Measurements from ENCODE around the gene GTPBP2.
"Not testable (repeated sequence)": the region's sequence is repeated elsewhere in the genome, so short reads cannot be mapped to it uniquely, and the experiment has no call there.

The GTPBP2 gene

GRCh38 chr6:43593938-43594337, 35.1 kb downstream of the GTPBP2 start:
- Histone ChIP-seq H3K36me3 (ENCODE audit: insufficient read depth) (peaks cover 6% of the 10 kb centered on the region; the same call in 1 of the 2 replicates), H3K27me3 (ENCODE audit: insufficient read depth, low read depth) (no peaks in the 10 kb centered on the region), H4K20me1 (ENCODE audit: insufficient read depth) (no peaks in the 10 kb centered on the region), H3K79me2 (ENCODE audit: insufficient read depth, low read depth) (no peaks in the 10 kb centered on the region), H3K9ac (no peak overlapping the region), H3K27ac (no peak overlapping the region), H3K4me3 (IDR thresholded peaks at IDR 0.05; ENCODE audit: insufficient read depth, low read depth, low read length) (no peak overlapping the region), H3K4me2 (no peak overlapping the region), H2AFZ (ENCODE audit: low read depth) (no peak overlapping the region), H3K4me1 (ENCODE audit: low read depth, poor library complexity, severe bottlenecking) (no peaks in the 10 kb centered on the region)
- TF ChIP-seq, protein P1, sequence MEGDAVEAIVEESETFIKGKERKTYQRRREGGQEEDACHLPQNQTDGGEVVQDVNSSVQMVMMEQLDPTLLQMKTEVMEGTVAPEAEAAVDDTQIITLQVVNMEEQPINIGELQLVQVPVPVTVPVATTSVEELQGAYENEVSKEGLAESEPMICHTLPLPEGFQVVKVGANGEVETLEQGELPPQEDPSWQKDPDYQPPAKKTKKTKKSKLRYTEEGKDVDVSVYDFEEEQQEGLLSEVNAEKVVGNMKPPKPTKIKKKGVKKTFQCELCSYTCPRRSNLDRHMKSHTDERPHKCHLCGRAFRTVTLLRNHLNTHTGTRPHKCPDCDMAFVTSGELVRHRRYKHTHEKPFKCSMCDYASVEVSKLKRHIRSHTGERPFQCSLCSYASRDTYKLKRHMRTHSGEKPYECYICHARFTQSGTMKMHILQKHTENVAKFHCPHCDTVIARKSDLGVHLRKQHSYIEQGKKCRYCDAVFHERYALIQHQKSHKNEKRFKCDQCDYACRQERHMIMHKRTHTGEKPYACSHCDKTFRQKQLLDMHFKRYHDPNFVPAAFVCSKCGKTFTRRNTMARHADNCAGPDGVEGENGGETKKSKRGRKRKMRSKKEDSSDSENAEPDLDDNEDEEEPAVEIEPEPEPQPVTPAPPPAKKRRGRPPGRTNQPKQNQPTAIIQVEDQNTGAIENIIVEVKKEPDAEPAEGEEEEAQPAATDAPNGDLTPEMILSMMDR (conservative IDR thresholded peaks at IDR 0.05; ENCODE audit: low read depth, low read length): no peak

DNA sequence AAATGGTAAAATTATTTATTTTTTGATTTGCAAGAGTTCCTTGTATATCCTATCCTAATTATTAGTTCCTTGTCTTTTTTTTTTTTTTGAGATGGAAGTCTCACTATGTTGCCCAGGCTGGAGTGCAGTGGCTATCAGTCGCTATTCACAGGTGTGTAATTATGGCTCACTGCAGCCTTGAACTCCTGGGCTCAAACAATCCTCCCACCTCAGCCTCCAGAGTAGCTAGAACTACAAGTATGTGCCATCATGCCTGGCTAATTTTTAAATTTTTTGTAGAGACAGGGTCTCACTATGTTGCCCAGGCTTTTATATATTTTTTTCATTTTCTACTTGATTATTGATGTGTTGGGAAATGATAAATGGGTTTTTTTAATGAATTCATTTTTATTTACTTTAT, 39.5 kb downstream of the GTPBP2 start:
- H3K79me2 ChIP-seq (ENCODE audit: insufficient read depth, low read depth); H3K4me3 ChIP-seq (IDR thresholded peaks at IDR 0.05; ENCODE audit: insufficient read depth, low read depth, low read length); H3K9ac ChIP-seq; H3K4me1 ChIP-seq (ENCODE audit: low read depth, poor library complexity, severe bottlenecking); H3K27ac ChIP-seq; H3K36me3 ChIP-seq (ENCODE audit: insufficient read depth); H4K20me1 ChIP-seq (ENCODE audit: insufficient read depth); H3K27me3 ChIP-seq (ENCODE audit: insufficient read depth, low read depth); H3K4me2 ChIP-seq; H2AFZ ChIP-seq (ENCODE audit: low read depth): not testable (repeated sequence)

DNA sequence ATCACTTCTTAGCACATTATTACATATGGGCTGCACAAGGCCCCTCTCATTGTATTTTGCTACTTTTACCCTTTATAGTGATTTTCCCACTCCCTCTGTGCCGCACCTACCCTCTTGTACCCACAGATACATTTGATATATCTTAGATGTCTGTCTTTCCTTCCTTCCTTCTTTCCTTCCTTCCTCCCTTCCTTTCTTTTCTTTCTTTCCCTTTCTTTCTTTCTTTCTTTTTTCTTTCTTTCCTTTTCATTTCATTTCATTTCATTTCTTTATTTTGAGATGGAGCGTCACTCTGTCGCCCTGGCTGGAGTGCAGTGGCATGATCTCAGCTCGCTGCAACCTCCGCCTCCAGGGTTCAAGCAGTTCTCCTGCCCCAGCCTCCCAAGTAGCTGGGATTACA, 40.9 kb downstream of the GTPBP2 start:
- Histone ChIP-seq H3K9ac (no peak overlapping the region), H3K36me3 (ENCODE audit: insufficient read depth) (0 out of 2 replicates have a peak, but pooled peaks cover 3% of the 10 kb centered on the region), H3K27ac (no peak overlapping the region), H2AFZ (ENCODE audit: low read depth) (no peak overlapping the region), H4K20me1 (ENCODE audit: insufficient read depth) (no peaks in the 10 kb centered on the region), H3K4me1 (ENCODE audit: low read depth, poor library complexity, severe bottlenecking) (no peaks in the 10 kb centered on the region), H3K4me2 (no peak overlapping the region), H3K79me2 (ENCODE audit: insufficient read depth, low read depth) (no peaks in the 10 kb centered on the region), H3K27me3 (ENCODE audit: insufficient read depth, low read depth) (no peaks in the 10 kb centered on the region), H3K4me3 (IDR thresholded peaks at IDR 0.05; ENCODE audit: insufficient read depth, low read depth, low read length) (no peak overlapping the region)
- TF ChIP-seq, protein P1 (conservative IDR thresholded peaks at IDR 0.05; ENCODE audit: low read depth, low read length): no peak

- Histone ChIP-seq H3K9ac (no peak overlapping the region), H3K36me3 (ENCODE audit: insufficient read depth) (0 out of 2 replicates have a peak, but pooled peaks cover 3% of the 10 kb centered on the region), H3K79me2 (ENCODE audit: insufficient read depth, low read depth) (peaks cover 5% of the 10 kb centered on the region; the same call in 1 of the 2 replicates), H3K27me3 (ENCODE audit: insufficient read depth, low read depth) (no peaks in the 10 kb centered on the region), H4K20me1 (ENCODE audit: insufficient read depth) (no peaks in the 10 kb centered on the region), H3K4me3 (IDR thresholded peaks at IDR 0.05; ENCODE audit: insufficient read depth, low read depth, low read length) (no peak overlapping the region), H3K4me2 (no peak overlapping the region), H3K4me1 (ENCODE audit: low read depth, poor library complexity, severe bottlenecking) (no peaks in the 10 kb centered on the region), H2AFZ (ENCODE audit: low read depth) (no peak overlapping the region), H3K27ac (no peak overlapping the region)
- TF ChIP-seq, protein P1 (conservative IDR thresholded peaks at IDR 0.05; ENCODE audit: low read depth, low read length): no peak
Measured at GRCh38 chr6:43584892-43585570, 44.0 kb downstream of the GTPBP2 start.

GRCh38 chr6:43582911-43583310, 46.2 kb downstream of the GTPBP2 start:
- Histone ChIP-seq H3K36me3 (ENCODE audit: insufficient read depth) (0 out of 2 replicates have a peak, but pooled peaks cover 3% of the 10 kb centered on the region), H3K4me2 (no peak overlapping the region), H4K20me1 (ENCODE audit: insufficient read depth) (no peaks in the 10 kb centered on the region), H3K27me3 (ENCODE audit: insufficient read depth, low read depth) (no peaks in the 10 kb centered on the region), H3K27ac (no peak overlapping the region), H3K79me2 (ENCODE audit: insufficient read depth, low read depth) (peaks cover 20% of the 10 kb centered on the region), H3K4me1 (ENCODE audit: low read depth, poor library complexity, severe bottlenecking) (peaks cover 7% of the 10 kb centered on the region), H2AFZ (ENCODE audit: low read depth) (no peak overlapping the region), H3K9ac (no peak overlapping the region), H3K4me3 (IDR thresholded peaks at IDR 0.05; ENCODE audit: insufficient read depth, low read depth, low read length) (no peak overlapping the region)
- TF ChIP-seq, protein P1 (conservative IDR thresholded peaks at IDR 0.05; ENCODE audit: low read depth, low read length): no peak
